ENCODE measurements around the gene ITIH3. TPM values are rescaled to one million over a fixed set of nuclear protein-coding genes. Genes with fewer than 3 reads are reported as not detected.
A peak's percentile ranks its signal among the peaks of the same experiment; 100 is the strongest.

The ITIH3 gene
- total and polyA plus RNA-seq, 4 donors = 507 to 1,326 (median 909) TPM

GRCh38 chr3:52756141-52756540, 38.5 kb upstream of the ITIH3 start:
- no peak overlapping the region for H3K27ac ChIP-seq (ENCODE audit: low read depth in 1 of 2, low read length in 2 of 2)
- peaks cover 2 to 44% (median 29%) of the 10 kb centered on the region in 4 donors for H3K36me3 ChIP-seq (ENCODE audit: control insufficient read depth in 4 of 4, insufficient read depth in 3 of 4, low read depth in 1 of 4, low read length in 3 of 4)
- H3K4me1 ChIP-seq (ENCODE audit: control insufficient read depth in 4 of 4, insufficient read depth in 4 of 4, low read length in 3 of 4) = peaks cover 0 to 2% (median 0%) of the 10 kb centered on the region in 4 donors
- H3K9me3 ChIP-seq (ENCODE audit: control insufficient read depth in 4 of 4, low read length in 3 of 4) = no peaks in the 10 kb centered on the region
- no peak for DNase-seq (ENCODE audit: low spot score)
- WGBS = 97% methylated on average over 1 of the region's 1 CpG
- H3K27me3 ChIP-seq (ENCODE audit: control insufficient read depth in 4 of 4, insufficient read depth in 4 of 4, low read length in 3 of 4) = no peaks in the 10 kb centered on the region
- TF ChIP-seq CTCF (IDR thresholded peaks at IDR 0.05; ENCODE audit: low read depth, low read length, missing input control) = no peak
- no peak overlapping the region for H3K4me3 ChIP-seq (ENCODE audit: low read depth in 1 of 3, low read length in 3 of 3)
- H3K9ac ChIP-seq (ENCODE audit: low read depth in 1 of 2, low read length in 2 of 2) = no peak overlapping the region

GRCh38 chr3:52763466-52763865, 31.1 kb upstream of the ITIH3 start:
- Histone ChIP-seq H3K27ac (ENCODE audit: low read depth in 1 of 2, low read length in 2 of 2) (no peak overlapping the region), H3K4me1 (ENCODE audit: control insufficient read depth in 4 of 4, insufficient read depth in 4 of 4, low read length in 3 of 4) (peaks cover 0 to 7% (median 0%) of the 10 kb centered on the region in 4 donors), H3K4me3 (ENCODE audit: low read depth in 1 of 3, low read length in 3 of 3) (no peak overlapping the region), H3K36me3 (ENCODE audit: control insufficient read depth in 4 of 4, insufficient read depth in 3 of 4, low read depth in 1 of 4, low read length in 3 of 4) (peaks cover 4 to 64% (median 42%) of the 10 kb centered on the region in 4 donors), H3K9me3 (ENCODE audit: control insufficient read depth in 4 of 4, low read length in 3 of 4) (no peaks in the 10 kb centered on the region), H3K27me3 (ENCODE audit: control insufficient read depth in 4 of 4, insufficient read depth in 4 of 4, low read length in 3 of 4) (no peaks in the 10 kb centered on the region), H3K9ac (ENCODE audit: low read depth in 1 of 2, low read length in 2 of 2) (no peak overlapping the region)
- 86% methylated on average over 2 of the region's 2 CpGs for WGBS
- TF ChIP-seq JUND (IDR thresholded peaks at IDR 0.05) = no peak
- no peak for TF ChIP-seq HNF4A (conservative IDR thresholded peaks at IDR 0.05)
- DNase-seq (ENCODE audit: low spot score) = no peak

- no peak overlapping the region for H3K27ac ChIP-seq (ENCODE audit: low read depth in 1 of 2, low read length in 2 of 2)
- peak overlapping the region; percentile 53 to 92 (median 70) for H3K4me3 ChIP-seq (ENCODE audit: low read depth in 1 of 3, low read length in 3 of 3)
- H3K27me3 ChIP-seq (ENCODE audit: control insufficient read depth in 4 of 4, insufficient read depth in 4 of 4, low read length in 3 of 4) = no peaks in the 10 kb centered on the region
- peak overlapping the region in 1 of 2 donors; percentile 40 for H3K9ac ChIP-seq (ENCODE audit: low read depth in 1 of 2, low read length in 2 of 2)
- DNase-seq (ENCODE audit: low spot score) = no peak
- TF ChIP-seq TAF1 (conservative IDR thresholded peaks at IDR 0.05) = no peak
- no peak for TF ChIP-seq MAX (IDR thresholded peaks at IDR 0.05)
- no peak for TF ChIP-seq SP1 (IDR thresholded peaks at IDR 0.05)
- TF ChIP-seq GABPA (IDR thresholded peaks at IDR 0.05 in 1 of 2, conservative IDR thresholded peaks at IDR 0.05 in 1 of 2) = no peak
- no peak for TF ChIP-seq REST (IDR thresholded peaks at IDR 0.05)
- no peak for TF ChIP-seq EGR1 (IDR thresholded peaks at IDR 0.05; ENCODE audit: low read depth in 2 of 2)
- no peak for TF ChIP-seq CTCF (IDR thresholded peaks at IDR 0.05; ENCODE audit: low read depth, low read length, missing input control)
- no peak for TF ChIP-seq HNF4G (IDR thresholded peaks at IDR 0.05)
- TF ChIP-seq FOXA1 (IDR thresholded peaks at IDR 0.05) = no peak
- TF ChIP-seq RXRA (IDR thresholded peaks at IDR 0.05) = no peak
- no peak for TF ChIP-seq FOXA2 (IDR thresholded peaks at IDR 0.05)
- no peak for TF ChIP-seq ATF3 (IDR thresholded peaks at IDR 0.05)
- TF ChIP-seq ZBTB33 (IDR thresholded peaks at IDR 0.05) = no peak
- 29% methylated on average over 13 of the region's 13 CpGs for WGBS
- peaks cover 5 to 47% (median 42%) of the 10 kb centered on the region in 4 donors for H3K4me1 ChIP-seq (ENCODE audit: control insufficient read depth in 4 of 4, insufficient read depth in 4 of 4, low read length in 3 of 4)
- peaks cover 4 to 28% (median 13%) of the 10 kb centered on the region in 4 donors for H3K36me3 ChIP-seq (ENCODE audit: control insufficient read depth in 4 of 4, insufficient read depth in 3 of 4, low read depth in 1 of 4, low read length in 3 of 4)
- no peaks in the 10 kb centered on the region for H3K9me3 ChIP-seq (ENCODE audit: control insufficient read depth in 4 of 4, low read length in 3 of 4)
Observed at GRCh38 chr3:52769786-52770455, 24.7 kb upstream of the ITIH3 start.
